Gastroesophageal sphincter (tissue), 4 donors: ENCODE measurements around the gene NTRK3. TPM values are rescaled to one million over a fixed set of nuclear protein-coding genes. Genes with fewer than 3 reads are reported as not detected.

Experiments used
- ATAC-seq: fragments of 150-250 bp; one replicate; pipeline ENCODE4 v1.9.1; 2016; ENCODE audit warnings: mild to moderate bottlenecking, moderate library complexity
- H3K27ac ChIP-seq, 4 donors: fragments of 200-600 bp; sonication (generic) in 3 of 4; 1 replicate in 3 of 4; 2 replicates in 1 of 4; pipeline ENCODE4 v1.5.1; 2016 to 2019
- H3K27me3 ChIP-seq: fragments of 200-600 bp; sonication (generic); one replicate; pipeline ENCODE4 v1.5.1; 2019
- H3K36me3 ChIP-seq, 2 donors: fragments of 200-600 bp; sonication (generic); one replicate each; pipeline ENCODE4 v1.5.1; 2019; ENCODE audit warnings: control low read depth in 1 of 2
- H3K4me1 ChIP-seq, 3 donors: fragments of 200-600 bp; sonication (generic); 1 replicate in 2 of 3; 2 replicates in 1 of 3; pipeline ENCODE4 v1.5.1; 2016 to 2019; ENCODE audit warnings: control low read depth in 2 of 3
- H3K4me3 ChIP-seq, 2 donors: fragments of 200-600 bp; sonication (generic); one replicate each; pipeline ENCODE4 v1.5.1; 2019; ENCODE audit warnings: mild to moderate bottlenecking in 1 of 2, moderate library complexity in 1 of 2
- H3K9me3 ChIP-seq, 3 donors: fragments of 200-600 bp; sonication (generic); one replicate each; pipeline ENCODE4 v1.5.1; 2017 to 2019; ENCODE audit warnings: control low read depth in 2 of 3
- EP300 ChIP-seq: sonication (generic); formaldehyde crosslinking; IDR thresholded peaks from one replicate; pipeline ENCODE4 v1.6.1; 2017; ENCODE audit warnings: antibody characterized with exemption, mild to moderate bottlenecking
- POLR2A ChIP-seq, 2 donors: fragments of 450-650 bp; IDR thresholded peaks; one replicate each; pipeline ENCODE4 v1.6.1; 2017; ENCODE audit warnings: antibody characterized with exemption in 2 of 2, mild to moderate bottlenecking in 2 of 2, moderate library complexity in 1 of 2
- POLR2AphosphoS5 ChIP-seq: sonication (generic); formaldehyde crosslinking; IDR thresholded peaks from one replicate; pipeline ENCODE4 v1.6.1; 2017; ENCODE audit warnings: antibody characterized with exemption
- WGBS, 2 donors: methylation state at CpG; one replicate each; pipeline ENCODE4 v1.1.5; 2018; ENCODE audit warnings: low coverage in 1 of 2; 5-methylcytosine and 5-hydroxymethylcytosine counted together
- total RNA-seq, 4 donors: library from RNA; depleted of rRNA; stranded (reverse); fragments of >200 nt; gene quantifications; one replicate each; pipeline ENCODE4 v1.1.0, GENCODE V29; 2016
- TF ChIP-seq, protein P1 (sequence below), 4 experiments: fragments of 200-600 bp in 2 of 4; fragments of 450-650 bp in 2 of 4; sonication (generic) in 1 of 4; IDR thresholded peaks; one replicate each; pipeline ENCODE4 v1.5.1; 2017 to 2019; ENCODE audit warnings: antibody characterized with exemption in 4 of 4, mild to moderate bottlenecking in 2 of 4, moderate library complexity in 2 of 4

The NTRK3 gene
- total RNA-seq, 4 donors from 2014 or later: 0.47 to 4.3 (median 1.5) TPM

DNA sequence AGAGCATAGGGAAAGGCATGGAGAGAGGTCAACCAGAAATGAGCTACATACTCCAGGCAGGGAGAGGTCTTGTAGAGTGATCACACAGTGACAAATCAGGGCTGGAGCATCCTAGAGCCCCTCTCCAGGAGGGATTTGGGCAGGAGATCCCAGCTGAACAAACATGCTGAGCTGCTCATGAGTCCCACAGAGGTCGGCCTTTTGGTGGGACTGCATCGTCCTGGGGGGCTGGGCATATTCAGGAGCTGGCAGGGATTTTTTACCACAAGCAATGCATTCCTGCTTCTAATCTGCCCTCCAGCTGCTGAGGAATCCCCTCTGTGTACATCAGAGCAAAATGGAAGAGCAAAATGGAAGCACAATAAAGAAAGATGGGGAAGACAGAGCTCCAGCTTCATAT is 94.9 kb downstream of the NTRK3 start:
- ATAC-seq: no peak
- H3K4me3 ChIP-seq: no peak overlapping the region

DNA sequence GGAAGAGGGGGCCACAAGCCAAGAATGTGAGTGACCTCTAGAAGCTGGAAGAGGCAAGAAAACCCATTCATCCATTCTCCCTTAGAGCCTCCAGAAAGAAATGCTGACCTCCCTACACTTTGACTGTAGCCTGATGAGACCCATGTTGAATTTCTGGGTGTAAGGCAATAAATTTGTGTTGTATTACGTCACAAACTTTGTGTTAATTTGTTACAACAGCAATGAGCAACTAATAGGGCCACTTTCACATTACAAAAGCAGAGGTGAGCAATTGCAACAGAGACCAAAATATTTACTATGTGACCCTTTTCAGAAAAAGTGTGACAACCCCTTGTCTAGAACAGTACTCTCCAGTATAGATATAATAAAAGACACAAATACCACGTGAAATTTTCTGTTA is 101.2 kb downstream of the NTRK3 start:
- no peak overlapping the region for H3K27ac ChIP-seq
- no peaks in the 10 kb centered on the region for H3K36me3 ChIP-seq
- H3K9me3 ChIP-seq: no peaks in the 10 kb centered on the region
- no peak overlapping the region for H3K4me3 ChIP-seq
- peaks cover 4% of the 10 kb centered on the region for H3K27me3 ChIP-seq
- H3K4me1 ChIP-seq: no peaks in the 10 kb centered on the region
- ATAC-seq: no peak
- WGBS, 2 donors: 69 to 79% methylated on average over 2 of the region's 2 CpGs
- no peak for TF ChIP-seq EP300
- TF ChIP-seq, protein P1, sequence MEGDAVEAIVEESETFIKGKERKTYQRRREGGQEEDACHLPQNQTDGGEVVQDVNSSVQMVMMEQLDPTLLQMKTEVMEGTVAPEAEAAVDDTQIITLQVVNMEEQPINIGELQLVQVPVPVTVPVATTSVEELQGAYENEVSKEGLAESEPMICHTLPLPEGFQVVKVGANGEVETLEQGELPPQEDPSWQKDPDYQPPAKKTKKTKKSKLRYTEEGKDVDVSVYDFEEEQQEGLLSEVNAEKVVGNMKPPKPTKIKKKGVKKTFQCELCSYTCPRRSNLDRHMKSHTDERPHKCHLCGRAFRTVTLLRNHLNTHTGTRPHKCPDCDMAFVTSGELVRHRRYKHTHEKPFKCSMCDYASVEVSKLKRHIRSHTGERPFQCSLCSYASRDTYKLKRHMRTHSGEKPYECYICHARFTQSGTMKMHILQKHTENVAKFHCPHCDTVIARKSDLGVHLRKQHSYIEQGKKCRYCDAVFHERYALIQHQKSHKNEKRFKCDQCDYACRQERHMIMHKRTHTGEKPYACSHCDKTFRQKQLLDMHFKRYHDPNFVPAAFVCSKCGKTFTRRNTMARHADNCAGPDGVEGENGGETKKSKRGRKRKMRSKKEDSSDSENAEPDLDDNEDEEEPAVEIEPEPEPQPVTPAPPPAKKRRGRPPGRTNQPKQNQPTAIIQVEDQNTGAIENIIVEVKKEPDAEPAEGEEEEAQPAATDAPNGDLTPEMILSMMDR (IDR thresholded peaks at IDR 0.05): no peak
- no peak for TF ChIP-seq POLR2A (IDR thresholded peaks at IDR 0.05)
- no peak for TF ChIP-seq POLR2AphosphoS5

More for the DNA sequence above, 94.9 kb downstream of the NTRK3 start:
- Histone ChIP-seq H3K27me3 (peaks cover 8% of the 10 kb centered on the region), H3K9me3 (no peaks in the 10 kb centered on the region), H3K27ac (no peak overlapping the region), H3K4me1 (no peaks in the 10 kb centered on the region), H3K36me3 (no peaks in the 10 kb centered on the region)
- WGBS, 2 donors: no CpG with 5 or more reads among the region's 2 CpGs
- TF ChIP-seq POLR2AphosphoS5: no peak

DNA sequence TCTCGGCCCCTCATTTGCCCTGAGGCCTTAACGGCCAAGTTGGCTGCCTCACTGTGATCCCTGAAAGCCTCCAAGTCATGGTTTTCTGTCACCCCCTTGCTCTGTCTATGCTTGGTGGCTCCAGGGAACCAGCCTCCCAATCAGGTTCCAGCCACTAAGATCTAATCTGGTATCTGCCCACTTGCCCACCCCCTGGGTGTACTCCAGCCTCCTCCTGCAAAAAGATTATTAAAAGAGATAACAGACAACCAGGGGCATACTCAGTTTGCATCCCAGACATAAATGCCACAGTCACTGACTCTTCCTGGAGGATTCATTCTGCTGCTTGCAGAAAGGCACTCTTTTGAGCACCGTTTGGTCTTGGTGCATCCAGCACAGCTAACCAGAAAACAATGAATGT is 103.9 kb downstream of the NTRK3 start:
- Histone ChIP-seq H3K27ac (no peak overlapping the region), H3K9me3 (peaks cover 0 to 4% (median 0%) of the 10 kb centered on the region in 3 donors), H3K27me3 (no peaks in the 10 kb centered on the region), H3K4me1 (no peaks in the 10 kb centered on the region), H3K4me3 (no peak overlapping the region), H3K36me3 (no peaks in the 10 kb centered on the region)
- ATAC-seq: no peak
- no peak for TF ChIP-seq EP300
- TF ChIP-seq POLR2A (IDR thresholded peaks at IDR 0.05): no peak
- TF ChIP-seq, protein P1 (IDR thresholded peaks at IDR 0.05): no peak
- no peak for TF ChIP-seq POLR2AphosphoS5
- WGBS, 2 donors: 58 to 78% methylated on average over 3 of the region's 3 CpGs

- Histone ChIP-seq H3K36me3 (no peaks in the 10 kb centered on the region), H3K27me3 (no peaks in the 10 kb centered on the region), H3K4me1 (no peaks in the 10 kb centered on the region), H3K27ac (no peak overlapping the region), H3K9me3 (peaks cover 0 to 11% (median 0%) of the 10 kb centered on the region in 3 donors), H3K4me3 (no peak overlapping the region)
- TF ChIP-seq, protein P1 (IDR thresholded peaks at IDR 0.05): no peak
- no peak for TF ChIP-seq EP300
- no peak for TF ChIP-seq POLR2A (IDR thresholded peaks at IDR 0.05)
- no peak for TF ChIP-seq POLR2AphosphoS5
- no peak for ATAC-seq
- 47% methylated on average over 3 to 4 of the region's 4 CpGs for WGBS, 2 donors
Measured at GRCh38 chr15:88147760-88148159, 108.8 kb downstream of the NTRK3 start.

- Histone ChIP-seq H3K36me3 (no peaks in the 10 kb centered on the region), H3K9me3 (peaks cover 0 to 11% (median 0%) of the 10 kb centered on the region in 3 donors), H3K27ac (no peak overlapping the region), H3K4me3 (no peak overlapping the region), H3K27me3 (no peaks in the 10 kb centered on the region), H3K4me1 (no peaks in the 10 kb centered on the region)
- TF ChIP-seq POLR2AphosphoS5: no peak
- no peak for TF ChIP-seq EP300
- ATAC-seq: no peak
- WGBS, 2 donors: 67 to 100% methylated on average over 1 to 4 of the region's 7 CpGs
Measured at GRCh38 chr15:88144921-88145653, 111.5 kb downstream of the NTRK3 start.

DNA sequence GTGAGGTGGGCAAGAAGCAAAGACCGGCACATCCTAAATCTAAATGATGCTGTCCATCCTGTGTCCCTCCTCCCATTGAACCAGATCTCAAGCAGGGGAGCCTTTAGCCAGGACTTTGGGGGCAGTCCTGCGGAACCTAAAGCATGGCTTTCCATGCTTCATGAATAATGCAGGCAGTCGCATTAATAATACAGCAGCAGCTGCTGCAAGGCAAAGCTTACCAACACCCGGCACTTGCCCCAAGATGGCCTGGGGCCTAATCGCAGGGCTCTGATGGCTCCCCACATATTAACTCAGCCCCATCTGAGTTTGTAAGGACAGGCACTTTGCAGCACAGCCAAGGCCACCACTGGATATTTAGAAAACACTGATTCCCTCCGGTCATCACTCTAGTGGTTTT is 114.4 kb downstream of the NTRK3 start:
- no peaks in the 10 kb centered on the region for H3K27me3 ChIP-seq
- TF ChIP-seq, protein P1 (IDR thresholded peaks at IDR 0.05): no peak
- TF ChIP-seq POLR2A (IDR thresholded peaks at IDR 0.05): no peak
- no peak for TF ChIP-seq EP300
- no peak for TF ChIP-seq POLR2AphosphoS5
- no peaks in the 10 kb centered on the region for H3K36me3 ChIP-seq
- no peaks in the 10 kb centered on the region for H3K4me1 ChIP-seq
- H3K27ac ChIP-seq: no peak overlapping the region
- H3K9me3 ChIP-seq: peaks cover 0 to 1% (median 0%) of the 10 kb centered on the region in 3 donors
- ATAC-seq: no peak
- H3K4me3 ChIP-seq: no peak overlapping the region
- 85 to 100% methylated on average over 1 to 3 of the region's 6 CpGs for WGBS, 2 donors
